Esophagus (tissue), 2 donors: ENCODE results near the gene UNC5CL. TPM values are rescaled to one million over a fixed set of nuclear protein-coding genes. Genes with fewer than 3 reads are reported as not detected.
"Not testable (repeated sequence)": the region's sequence is repeated elsewhere in the genome, so short reads cannot be mapped to it uniquely, and the experiment has no call there.

ENCODE experiments used
- H3K27ac ChIP-seq, 2 donors: one replicate each; pipeline ENCODE4 v1.5.1; 2013; ENCODE audit warnings: low read depth in 2 of 2, mild to moderate bottlenecking in 2 of 2, inconsistent platforms in 1 of 2, low read length in 1 of 2, moderate library complexity in 1 of 2
- H3K27me3 ChIP-seq, 2 donors: one replicate each; pipeline ENCODE4 v1.6.1; 2013; ENCODE audit warnings: low read length in 2 of 2, control low read depth in 1 of 2, mild to moderate bottlenecking in 1 of 2; ENCODE audit not compliant: insufficient read depth in 2 of 2, control insufficient read depth in 1 of 2
- H3K36me3 ChIP-seq, 2 donors: one replicate each; pipeline ENCODE4 v1.6.1; 2013; ENCODE audit warnings: low read length in 1 of 2; ENCODE audit not compliant: control insufficient read depth in 2 of 2, insufficient read depth in 2 of 2
- H3K4me1 ChIP-seq, 2 donors: one replicate each; pipeline ENCODE4 v1.6.1; 2013; ENCODE audit warnings: low read length in 1 of 2; ENCODE audit not compliant: control insufficient read depth in 2 of 2, insufficient read depth in 2 of 2
- H3K4me3 ChIP-seq, 2 donors: one replicate each; pipeline ENCODE4 v1.5.1; 2013; ENCODE audit warnings: low read length in 2 of 2, mild to moderate bottlenecking in 2 of 2, low read depth in 1 of 2, moderate library complexity in 1 of 2
- H3K9me3 ChIP-seq, 2 donors: one replicate each; pipeline ENCODE4 v1.6.1; 2013; ENCODE audit warnings: mild to moderate bottlenecking in 2 of 2, low read depth in 1 of 2, low read length in 1 of 2, moderate library complexity in 1 of 2; ENCODE audit not compliant: control insufficient read depth in 2 of 2, insufficient read depth in 1 of 2
- WGBS, 2 donors: extraction: QIAGEN DNeasy Blood & Tissue Kit; methylation state at CpG; one replicate each; pipeline ENCODE4 v1.1.7; 2013; 5-methylcytosine and 5-hydroxymethylcytosine counted together
- polyA plus RNA-seq, 2 donors: library from polyadenylated mRNA; stranded (reverse); fragments of 200-250 nt; gene quantifications; one replicate each; pipeline ENCODE4 v1.2.3, GENCODE V29; 2013
- donor health status: healthy with polysubstance abuse.
- donor health status: Bipolar disorder and iron deficiency.

Gene UNC5CL
- polyA plus RNA-seq, 2 donors = 0.82 to 1.1 TPM

DNA sequence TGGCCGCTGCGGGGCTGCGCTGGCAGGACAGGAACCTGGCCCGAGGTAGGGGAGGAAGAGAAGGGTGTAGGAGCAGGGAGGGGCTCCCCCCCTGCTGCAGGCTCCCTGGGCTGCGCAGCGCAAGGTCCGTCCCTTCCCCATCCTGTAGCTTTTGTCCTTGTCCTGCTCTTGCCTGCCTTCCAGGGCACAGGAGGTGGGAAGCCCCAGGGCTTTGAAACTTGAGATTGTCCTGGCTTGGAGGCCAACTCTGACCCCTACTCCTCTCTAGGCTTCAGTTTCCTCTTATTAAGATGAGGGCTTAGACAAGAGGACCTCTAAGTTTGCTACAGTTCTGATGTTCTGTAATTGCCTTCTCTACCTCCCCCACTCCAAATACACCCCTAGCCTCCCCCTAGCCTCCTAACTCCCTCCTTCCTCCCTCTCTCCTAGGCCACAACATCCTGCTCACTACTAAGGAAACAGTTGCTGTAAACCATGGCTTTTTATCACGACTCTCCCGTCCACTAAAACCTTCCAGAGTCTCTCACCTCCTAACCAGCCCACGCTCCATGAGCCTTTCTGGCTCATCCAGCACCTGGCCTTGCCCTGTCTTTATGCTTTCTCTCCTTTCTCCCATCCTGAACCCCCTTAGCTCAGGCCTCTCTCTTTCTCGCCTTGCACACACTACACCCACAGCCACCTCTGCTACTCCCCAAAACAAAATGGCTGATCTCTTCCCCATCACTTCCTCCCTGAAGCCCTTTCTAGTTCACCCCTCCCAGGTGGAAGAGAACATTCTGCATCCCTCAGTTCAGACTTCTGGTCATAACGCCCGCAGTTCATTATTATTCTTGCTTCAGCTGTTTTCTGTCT, 10.2 kb downstream of the UNC5CL start:
- 40 to 46% methylated on average over 12 to 13 of the region's 13 CpGs for WGBS, 2 donors
- Histone ChIP-seq H3K4me3 (peak overlapping the region; percentile 30 to 55), H3K36me3 (no peaks in the 10 kb centered on the region), H3K27ac (peak overlapping the region; percentile 26 to 59), H3K9me3 (no peaks in the 10 kb centered on the region), H3K4me1 (peaks cover 0 to 4% of the 10 kb centered on the region in 2 donors), H3K27me3 (no peaks in the 10 kb centered on the region)

DNA sequence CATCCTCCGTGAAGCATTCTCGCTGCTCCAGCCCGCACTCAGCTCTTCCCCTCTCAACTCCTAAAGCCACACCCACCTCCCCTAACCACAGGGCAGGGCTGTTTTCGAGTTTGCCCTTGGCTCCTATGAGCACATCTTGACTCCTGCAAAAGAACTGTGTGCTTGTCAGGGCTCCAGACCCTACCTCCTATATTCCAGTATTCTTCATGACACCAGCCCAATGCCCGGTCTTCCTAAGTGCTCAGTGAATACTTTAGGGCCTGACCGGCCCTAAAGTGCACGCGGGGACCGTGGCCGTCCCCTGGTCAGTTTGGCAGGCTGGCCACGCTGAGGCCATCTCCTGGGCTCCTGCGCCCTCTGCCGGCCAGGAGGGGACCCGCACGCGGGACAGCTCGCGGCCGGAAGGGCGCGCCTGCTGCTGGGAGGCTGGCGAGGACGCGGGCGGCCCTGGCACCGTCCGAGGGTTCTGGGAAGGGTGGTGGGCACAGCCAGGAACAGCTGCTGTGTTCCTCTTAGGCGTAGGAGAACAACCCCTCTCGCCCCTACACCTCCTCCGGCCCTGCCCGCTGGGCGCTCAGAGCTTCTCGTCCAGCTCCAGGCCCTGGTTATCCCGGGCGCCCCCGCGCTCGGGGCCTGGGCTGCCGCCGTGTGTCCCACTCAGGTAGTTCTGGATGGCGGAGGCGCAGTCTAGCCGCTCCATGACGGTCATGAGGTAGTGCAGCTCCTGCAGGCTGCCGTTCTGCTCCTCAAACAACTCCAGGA, 11.0 kb downstream of the UNC5CL start:
- Histone ChIP-seq H3K36me3 (no peaks in the 10 kb centered on the region), H3K4me1 (peaks cover 0 to 4% of the 10 kb centered on the region in 2 donors), H3K9me3 (no peaks in the 10 kb centered on the region), H3K27ac (peak overlapping the region; percentile 26 to 59), H3K27me3 (no peaks in the 10 kb centered on the region), H3K4me3 (peak overlapping the region; percentile 30 to 55)
- WGBS, 2 donors = 2 to 8% methylated on average over 45 of the region's 45 CpGs

DNA sequence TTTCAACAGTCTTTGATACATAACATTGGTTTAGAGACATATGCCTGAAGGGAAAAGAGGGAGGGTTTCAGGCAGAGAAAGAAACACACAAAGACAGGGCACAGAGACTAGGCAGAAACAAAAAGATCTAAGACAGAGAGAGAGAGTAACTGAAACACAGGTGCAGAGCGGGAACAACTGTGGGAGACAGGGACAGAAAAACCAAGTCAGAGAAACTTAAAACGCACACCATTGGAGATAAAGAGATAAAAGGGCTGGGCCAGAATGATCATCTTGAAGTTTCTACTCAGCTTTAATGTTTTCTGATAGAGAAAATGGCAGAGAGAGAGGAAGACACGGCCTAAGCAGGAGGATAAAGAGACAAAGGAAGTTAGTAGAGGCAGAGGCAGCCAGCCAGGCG, 11.8 kb downstream of the UNC5CL start:
- H3K4me1 ChIP-seq = peaks cover 0 to 4% of the 10 kb centered on the region in 2 donors
- H3K27ac ChIP-seq = no peak overlapping the region
- WGBS, 2 donors = 37 to 53% methylated on average over 4 of the region's 4 CpGs
- H3K36me3 ChIP-seq = no peaks in the 10 kb centered on the region
- H3K27me3 ChIP-seq = no peaks in the 10 kb centered on the region
- peak overlapping the region; percentile 30 to 55 for H3K4me3 ChIP-seq
- no peaks in the 10 kb centered on the region for H3K9me3 ChIP-seq

DNA sequence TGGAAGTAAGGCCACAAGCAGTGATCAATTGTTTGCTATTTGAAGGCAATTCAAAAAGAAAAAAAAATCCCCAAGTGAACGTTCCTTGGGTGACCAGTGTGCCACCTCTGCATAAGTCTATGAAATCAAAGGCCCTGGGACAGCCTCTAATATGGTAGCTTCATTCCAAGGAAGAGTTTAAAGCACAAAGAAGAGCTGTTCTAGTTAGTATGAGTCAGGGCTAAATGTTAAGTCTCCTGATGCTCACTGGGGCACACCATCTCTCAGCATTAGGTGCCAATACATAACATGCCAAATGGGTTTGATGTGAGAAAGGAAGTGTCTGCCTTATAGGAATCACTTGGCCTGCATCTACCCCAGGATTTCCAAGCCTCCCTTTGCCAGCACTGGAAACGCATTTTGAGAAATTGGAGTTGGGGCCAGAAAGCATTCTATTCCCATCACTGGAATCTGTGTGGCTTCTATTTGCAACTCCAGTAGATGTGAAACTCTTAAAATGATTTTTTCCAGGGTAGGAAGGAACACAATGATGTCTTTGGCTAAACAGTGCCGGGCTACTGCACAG, 13.0 kb downstream of the UNC5CL start:
- Histone ChIP-seq H3K27ac (no peak overlapping the region), H3K4me1 (peaks cover 0 to 4% of the 10 kb centered on the region in 2 donors), H3K27me3 (no peaks in the 10 kb centered on the region), H3K4me3 (no peak overlapping the region), H3K9me3 (no peaks in the 10 kb centered on the region), H3K36me3 (no peaks in the 10 kb centered on the region)
- WGBS, 2 donors = 73 to 83% methylated on average over 3 of the region's 3 CpGs

DNA sequence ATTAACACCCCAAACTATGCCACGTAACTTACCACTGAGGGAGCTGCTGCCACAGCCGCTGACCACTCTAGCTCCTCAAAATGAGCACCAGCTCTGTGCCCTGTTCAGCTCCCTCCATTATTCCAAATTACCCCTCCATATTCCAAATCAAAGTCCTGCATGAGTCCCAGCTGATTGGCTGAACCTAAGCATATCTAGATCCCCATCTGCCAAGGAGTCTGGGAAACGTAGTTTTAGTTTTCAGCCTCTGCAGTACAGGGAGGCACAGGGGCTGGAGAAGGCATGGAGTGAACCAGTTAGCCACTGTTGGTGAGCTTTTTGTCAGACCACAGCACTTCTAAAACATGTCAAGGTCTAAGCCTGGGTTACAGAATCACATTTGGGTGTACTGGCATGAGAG, 15.9 kb downstream of the UNC5CL start:
- WGBS, 2 donors = 92 to 93% methylated on average over 3 of the region's 3 CpGs
- H3K27ac ChIP-seq = no peak overlapping the region

DNA sequence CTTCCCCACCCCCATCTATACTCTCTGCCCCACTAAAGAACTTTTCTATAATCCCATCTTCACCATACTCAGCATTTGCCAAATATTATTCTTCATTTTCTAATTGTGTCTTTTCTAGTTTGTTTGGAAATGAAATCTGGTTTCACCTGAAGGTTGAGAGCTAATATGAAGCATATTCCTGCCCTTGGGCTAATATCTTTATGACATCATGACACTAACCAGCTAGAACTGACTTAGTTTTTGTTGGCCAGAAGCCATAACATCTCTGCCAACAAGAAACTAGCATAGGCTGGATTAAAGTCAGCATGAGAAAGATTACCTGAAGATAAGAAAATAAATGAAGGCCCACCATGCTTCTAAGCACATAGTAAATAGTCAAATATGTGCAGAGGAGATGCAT, 16.7 kb downstream of the UNC5CL start:
- Histone ChIP-seq H3K36me3 (no peaks in the 10 kb centered on the region), H3K9me3 (peaks cover 0 to 4% of the 10 kb centered on the region in 2 donors), H3K27me3 (no peaks in the 10 kb centered on the region), H3K27ac (no peak overlapping the region), H3K4me1 (no peaks in the 10 kb centered on the region), H3K4me3 (no peak overlapping the region)

More for the DNA sequence above, 15.9 kb downstream of the UNC5CL start:
- peaks cover 0 to 4% of the 10 kb centered on the region in 2 donors for H3K9me3 ChIP-seq
- H3K4me1 ChIP-seq = no peaks in the 10 kb centered on the region
- H3K36me3 ChIP-seq = no peaks in the 10 kb centered on the region
- no peaks in the 10 kb centered on the region for H3K27me3 ChIP-seq
- H3K4me3 ChIP-seq = no peak overlapping the region

DNA sequence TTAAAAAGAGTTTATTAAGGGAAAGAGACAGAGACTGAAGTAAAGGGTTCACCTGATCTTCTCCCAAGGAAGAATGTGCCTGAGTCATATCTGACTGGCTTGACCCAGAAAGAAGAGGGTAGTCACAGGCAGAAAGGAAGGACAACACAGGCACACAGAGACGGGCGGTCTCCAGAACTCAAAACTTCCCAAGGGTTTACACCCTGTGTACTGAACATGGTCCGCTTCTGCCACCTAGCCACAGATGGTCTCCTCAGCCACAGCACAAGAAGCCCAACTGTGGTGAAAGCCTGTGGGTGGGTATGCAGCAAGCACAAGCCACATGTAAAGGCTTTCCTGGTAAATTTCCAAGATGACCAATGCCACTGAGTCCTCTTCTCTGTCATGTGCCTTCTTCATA, 17.2 kb downstream of the UNC5CL start:
- no peaks in the 10 kb centered on the region for H3K36me3 ChIP-seq
- no peaks in the 10 kb centered on the region for H3K27me3 ChIP-seq
- H3K4me3 ChIP-seq = no peak overlapping the region
- 85 to 92% methylated on average over 3 of the region's 3 CpGs for WGBS, 2 donors
- H3K4me1 ChIP-seq = no peaks in the 10 kb centered on the region
- H3K27ac ChIP-seq = no peak overlapping the region
- peaks cover 0 to 4% of the 10 kb centered on the region in 2 donors for H3K9me3 ChIP-seq

DNA sequence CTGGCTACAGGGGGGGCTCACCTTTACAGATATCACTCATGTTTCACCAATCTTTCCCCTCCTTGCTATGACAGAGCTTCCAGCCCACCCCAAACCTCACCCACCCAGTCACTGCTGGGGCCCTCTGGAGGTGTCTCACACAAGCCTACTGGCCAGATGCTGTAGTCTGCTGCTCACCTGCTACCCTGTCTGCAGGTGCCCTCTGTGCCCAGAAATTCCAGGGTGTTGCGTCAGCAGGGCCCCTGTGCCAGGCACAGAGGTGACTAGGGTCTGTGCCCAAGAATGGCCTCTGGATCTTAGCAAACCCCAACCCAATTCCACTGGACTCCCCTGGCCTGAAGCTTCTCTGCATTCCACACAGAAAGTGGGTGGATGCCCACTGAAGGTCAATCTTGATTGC, 21.4 kb downstream of the UNC5CL start:
- peaks cover 0 to 4% of the 10 kb centered on the region in 2 donors for H3K9me3 ChIP-seq
- WGBS, 2 donors = 88 to 98% methylated on average over 1 of the region's 1 CpG
- H3K36me3 ChIP-seq = no peaks in the 10 kb centered on the region
- H3K27me3 ChIP-seq = no peaks in the 10 kb centered on the region
- H3K4me3 ChIP-seq = no peak overlapping the region
- H3K27ac ChIP-seq = no peak overlapping the region
- no peaks in the 10 kb centered on the region for H3K4me1 ChIP-seq

DNA sequence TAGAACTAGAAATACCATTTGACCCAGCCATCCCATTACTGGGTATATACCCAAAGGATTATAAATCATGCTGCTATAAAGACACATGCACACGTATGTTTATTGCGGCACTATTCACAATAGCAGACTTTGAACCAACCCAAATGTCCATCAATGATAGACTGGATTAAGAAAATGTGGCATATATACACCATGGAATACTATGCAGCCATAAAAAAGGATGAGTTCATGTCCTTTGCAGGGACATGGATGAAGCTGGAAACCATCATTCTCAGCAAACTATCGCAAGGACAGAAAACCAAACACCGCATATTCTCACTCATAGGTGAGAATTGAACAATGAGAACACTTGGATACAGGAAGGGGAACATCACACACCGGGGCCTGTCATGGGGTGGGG, 23.2 kb downstream of the UNC5CL start:
- H3K27ac ChIP-seq = not testable (repeated sequence)
- WGBS, 2 donors = 93 to 98% methylated on average over 4 to 5 of the region's 5 CpGs

More for the DNA sequence above, 23.2 kb downstream of the UNC5CL start:
- not testable (repeated sequence) for H3K27me3 ChIP-seq, H3K9me3 ChIP-seq, H3K4me1 ChIP-seq, H3K4me3 ChIP-seq, H3K36me3 ChIP-seq
